GM19324 (cell line): ENCODE data around the gene PPP6R2.

Experiments used
- ATAC-seq: cut with Tn5 transposase; IDR thresholded peaks from one replicate; pipeline ENCODE4 v1.9.1; 2021; ENCODE audit warnings: mild to moderate bottlenecking, moderate library complexity; ENCODE audit not compliant: unreplicated experiment, low FRiP score

The PPP6R2 gene

DNA sequence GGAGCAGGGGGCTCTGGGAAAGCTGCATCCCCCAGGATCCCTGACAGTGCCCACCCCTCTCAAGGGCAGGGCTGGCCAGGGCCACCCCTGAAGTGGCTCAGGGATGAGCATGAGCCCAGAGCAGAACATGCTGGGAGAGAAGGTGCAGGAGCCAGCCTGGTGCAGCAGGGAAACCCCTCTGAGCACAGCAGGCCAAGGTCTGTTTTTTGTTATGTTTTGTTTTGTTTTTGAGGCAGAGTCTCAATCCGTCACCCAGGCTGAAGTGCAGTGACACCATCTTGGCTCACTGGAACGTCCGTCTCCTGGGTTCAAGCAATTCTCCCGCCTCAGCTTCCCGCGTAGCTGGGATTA is 132.5 kb downstream of the PPP6R2 start:
- ATAC-seq = no peak

DNA sequence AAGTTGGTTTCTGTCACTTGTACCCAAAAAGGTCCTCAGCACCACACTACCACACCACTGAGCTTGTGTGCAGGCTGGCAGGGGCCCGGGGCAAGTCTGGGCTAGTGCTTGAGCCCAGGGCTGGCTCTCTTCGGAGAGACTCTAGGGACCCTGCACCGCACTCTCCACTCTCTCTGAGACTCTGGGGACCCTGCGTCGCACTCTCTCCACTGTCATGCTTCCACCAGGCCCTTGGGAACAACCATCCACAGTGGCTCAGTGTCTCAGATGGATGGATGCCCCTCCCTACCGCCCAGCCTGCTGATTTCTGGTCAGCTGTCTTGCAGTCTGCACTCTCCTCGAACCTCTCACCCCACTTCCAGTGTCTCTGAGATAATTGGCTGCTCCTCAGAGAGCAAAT is 133.7 kb downstream of the PPP6R2 start:
- no peak for ATAC-seq

DNA sequence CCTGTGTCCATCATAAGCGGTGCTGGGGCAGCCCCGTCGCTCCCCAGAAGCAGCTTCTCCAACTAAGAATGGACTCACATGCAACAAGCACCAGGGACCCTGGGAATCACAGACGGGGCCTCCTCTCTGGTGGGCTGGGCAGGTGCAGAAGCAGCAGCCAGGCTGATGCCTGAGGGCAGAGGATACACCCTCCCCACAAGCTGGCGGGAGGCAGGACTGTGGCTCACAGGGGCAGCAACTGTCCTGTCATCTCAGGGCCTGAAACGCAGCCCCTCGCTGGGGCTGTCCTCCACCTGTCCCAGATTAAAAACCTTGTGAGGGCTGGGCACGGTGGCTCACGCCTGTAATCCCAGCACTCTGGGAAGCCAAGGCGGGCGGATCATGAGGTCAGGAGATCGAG is 134.8 kb downstream of the PPP6R2 start:
- ATAC-seq = no peak

DNA sequence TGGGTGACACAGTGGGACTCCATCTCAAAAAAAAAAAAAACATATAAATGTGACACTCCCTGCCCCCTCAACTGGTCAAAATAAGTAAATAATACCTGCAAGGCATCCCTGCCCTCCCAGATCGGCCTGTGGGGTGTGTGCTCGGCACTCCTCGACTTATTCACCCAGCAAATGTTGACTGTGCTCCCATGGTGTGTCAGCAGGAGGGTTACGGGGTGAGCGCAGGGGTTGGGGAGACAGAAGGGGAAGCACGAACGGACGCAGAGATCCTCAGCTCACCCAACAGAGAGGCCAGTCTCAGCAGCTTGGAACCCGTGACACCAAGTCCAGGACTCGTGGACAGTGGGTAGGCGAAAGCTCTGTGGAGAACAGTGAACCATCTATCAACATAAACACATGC is 136.6 kb downstream of the PPP6R2 start:
- ATAC-seq = no peak

DNA sequence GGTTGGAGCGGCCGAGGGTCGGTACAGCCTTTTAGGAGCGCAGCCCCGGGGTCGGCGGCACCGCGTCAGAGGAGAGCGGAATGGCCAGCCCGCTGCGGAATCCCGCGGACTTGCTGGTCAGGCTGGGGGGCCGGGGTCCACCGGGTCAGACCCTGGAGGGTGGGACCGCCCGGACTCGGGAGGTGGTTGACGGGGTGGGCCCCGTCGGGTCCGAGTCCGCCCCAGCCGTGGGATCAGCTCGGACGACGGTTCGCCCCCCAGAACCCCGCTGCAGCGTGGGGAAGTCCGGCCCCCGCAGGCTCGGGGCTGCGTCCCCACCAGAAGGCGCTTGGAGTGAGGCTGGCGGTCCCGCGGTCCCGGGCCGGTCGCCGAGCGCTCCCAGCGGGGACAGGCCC is 137.9 kb downstream of the PPP6R2 start:
- no peak for ATAC-seq

DNA sequence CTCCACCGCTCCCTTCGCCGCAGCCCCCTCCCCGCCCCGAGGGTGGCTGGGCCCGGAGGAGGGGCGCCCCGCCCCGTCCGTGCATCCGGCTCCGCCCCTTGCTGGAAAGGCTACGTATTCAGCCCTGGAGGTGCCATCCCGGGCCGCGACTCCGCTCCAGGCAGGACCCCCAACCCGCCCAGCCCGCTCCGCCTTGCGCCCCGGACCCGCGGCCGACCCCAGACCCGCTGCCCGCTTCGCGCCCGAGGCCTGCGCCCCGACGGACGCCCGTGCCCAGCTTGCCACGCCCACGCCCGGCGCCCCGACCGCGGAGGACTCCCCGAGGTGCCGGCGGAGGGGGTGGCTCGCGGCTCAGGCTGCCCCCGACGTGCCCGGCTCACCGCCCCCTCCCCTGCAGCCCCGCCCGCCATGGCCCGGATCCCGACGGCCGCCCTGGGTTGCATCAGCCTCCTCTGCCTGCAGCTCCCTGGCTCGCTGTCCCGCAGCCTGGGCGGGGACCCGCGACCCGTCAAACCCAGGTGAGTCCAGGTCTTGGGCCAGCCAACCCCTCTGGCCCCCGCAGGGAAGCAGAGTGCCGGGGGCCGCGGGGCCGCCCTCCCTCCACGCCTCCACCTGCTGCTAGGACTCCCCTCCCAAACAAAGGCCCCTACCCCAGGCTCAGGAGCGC is 138.4 kb downstream of the PPP6R2 start, which contains the start of gene ADM2:
TSS of gene ADM2 (plus strand) at position 104 of the 667 bp plus-strand sequence. CDS start at position 409, 305 bp downstream.
- ATAC-seq = no peak

DNA sequence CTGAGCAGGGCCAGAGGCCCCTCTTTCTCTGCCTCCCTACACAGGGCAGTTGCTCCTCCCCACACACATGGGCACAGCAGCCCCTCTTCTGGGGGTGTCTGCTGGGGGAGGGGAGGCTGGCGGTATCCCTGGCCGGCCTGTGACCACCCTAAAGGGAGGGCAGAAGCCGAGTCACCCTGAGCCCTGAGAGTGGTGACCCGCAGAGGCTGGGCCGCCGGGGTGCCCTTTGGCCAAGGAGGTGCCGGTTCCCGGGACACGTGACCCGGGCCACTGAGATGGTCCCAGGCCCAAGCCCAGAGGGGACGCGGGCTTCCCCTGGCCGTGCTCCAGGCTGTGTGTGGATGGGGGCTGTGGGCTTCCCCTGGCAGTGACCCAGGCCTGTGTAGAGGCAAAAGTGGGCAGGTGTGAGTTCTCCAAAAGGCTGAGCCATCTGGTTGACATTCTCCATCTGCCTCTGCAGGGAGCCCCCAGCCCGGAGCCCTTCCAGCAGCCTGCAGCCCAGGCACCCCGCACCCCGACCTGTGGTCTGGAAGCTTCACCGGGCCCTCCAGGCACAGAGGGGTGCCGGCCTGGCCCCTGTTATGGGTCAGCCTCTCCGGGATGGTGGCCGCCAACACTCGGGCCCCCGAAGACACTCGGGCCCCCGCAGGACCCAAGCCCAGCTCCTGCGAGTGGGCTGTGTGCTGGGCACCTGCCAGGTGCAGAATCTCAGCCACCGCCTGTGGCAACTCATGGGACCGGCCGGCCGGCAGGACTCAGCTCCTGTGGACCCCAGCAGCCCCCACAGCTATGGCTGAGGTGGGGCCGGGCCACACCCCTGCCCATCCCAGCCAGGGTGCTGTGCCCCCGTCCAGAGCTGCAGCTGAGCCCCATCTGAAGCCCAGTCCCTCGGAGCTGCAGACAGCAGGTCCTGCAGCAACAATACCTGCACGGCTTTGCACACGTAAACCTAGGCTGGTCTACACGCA is 139.3 kb downstream of the PPP6R2 start:
- ATAC-seq = no peak

DNA sequence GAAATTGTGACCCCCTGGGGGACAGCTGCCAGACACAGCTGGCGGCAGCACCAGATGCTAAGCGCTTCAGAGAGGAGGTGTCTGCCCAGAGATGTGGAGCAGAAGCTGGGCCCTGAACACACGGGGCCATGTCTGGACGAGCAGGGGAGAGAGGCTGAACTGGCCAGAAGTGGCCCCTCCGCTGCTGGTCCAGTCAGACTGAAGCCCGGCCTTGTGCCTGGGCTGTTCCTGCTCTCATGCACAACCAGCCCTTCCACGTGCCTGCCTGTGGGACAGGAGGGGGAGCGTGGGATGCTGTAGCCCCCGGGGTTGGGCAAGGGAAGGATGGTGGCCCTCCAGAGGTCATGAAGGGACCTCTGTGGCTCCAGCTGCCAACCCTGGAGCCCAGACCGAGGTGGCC is 140.0 kb downstream of the PPP6R2 start:
- ATAC-seq = no peak

DNA sequence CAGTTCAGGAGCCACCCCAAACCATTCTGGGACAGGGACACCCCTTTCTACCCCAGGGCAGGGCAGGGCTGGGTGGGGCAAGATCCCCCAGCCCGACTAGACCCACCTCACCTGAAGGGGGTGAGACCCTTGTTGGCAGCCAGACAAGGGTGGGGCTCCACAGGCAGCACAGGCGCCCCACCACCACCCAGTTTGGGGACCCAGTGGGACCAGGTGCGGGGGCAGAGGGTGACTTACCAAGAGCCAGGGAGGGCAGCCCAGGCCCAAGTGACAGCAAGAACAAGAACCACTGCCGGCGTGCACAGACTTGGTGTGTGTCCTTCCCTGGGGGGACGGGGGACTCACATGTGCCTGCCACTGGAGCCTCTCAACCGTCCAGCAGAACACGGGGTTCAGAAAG is 140.4 kb downstream of the PPP6R2 start:
- no peak for ATAC-seq

DNA sequence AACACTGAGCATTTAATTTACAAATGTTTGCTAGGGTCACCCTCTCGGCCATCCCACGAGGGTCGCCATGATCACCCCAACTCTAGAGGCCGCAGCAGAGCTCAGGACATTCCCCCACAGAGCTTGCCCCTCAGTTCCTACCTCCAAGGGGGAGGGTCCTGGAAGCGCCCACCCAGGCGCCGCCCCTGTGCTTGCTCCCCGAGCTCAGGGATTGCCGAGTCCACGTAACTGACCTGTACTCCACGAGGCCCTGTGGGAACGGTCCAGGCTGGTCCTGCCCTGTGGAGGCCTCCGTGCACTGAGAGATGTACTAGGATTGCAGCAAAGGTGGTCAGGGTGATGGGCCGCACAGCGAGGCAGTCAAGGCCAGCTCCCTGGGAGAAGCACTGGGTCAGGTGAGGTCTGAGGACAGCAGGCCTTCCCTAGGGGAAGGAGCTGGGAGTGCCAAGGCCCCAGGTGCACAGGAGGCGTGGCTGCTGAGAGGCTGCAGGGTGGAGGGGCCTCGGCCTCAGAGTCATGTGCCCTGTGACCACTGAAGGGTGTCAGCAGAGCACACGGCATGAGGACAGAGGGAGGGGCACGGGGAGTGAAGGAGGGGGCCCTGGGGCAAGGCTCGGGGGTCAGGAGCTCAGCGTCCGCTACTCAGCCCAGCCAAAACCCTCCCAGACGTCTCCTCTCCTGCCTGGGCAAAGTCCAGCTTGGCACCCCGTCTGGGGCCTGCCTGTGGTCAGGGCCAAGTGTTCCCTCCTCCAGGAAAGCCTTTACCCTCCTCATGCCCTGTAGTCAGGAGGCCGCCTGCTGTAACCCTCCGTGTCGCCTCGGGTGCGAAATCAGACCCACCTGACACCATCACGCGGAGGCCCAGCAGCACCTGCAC is 141.1 kb downstream of the PPP6R2 start:
- ATAC-seq = no peak

DNA sequence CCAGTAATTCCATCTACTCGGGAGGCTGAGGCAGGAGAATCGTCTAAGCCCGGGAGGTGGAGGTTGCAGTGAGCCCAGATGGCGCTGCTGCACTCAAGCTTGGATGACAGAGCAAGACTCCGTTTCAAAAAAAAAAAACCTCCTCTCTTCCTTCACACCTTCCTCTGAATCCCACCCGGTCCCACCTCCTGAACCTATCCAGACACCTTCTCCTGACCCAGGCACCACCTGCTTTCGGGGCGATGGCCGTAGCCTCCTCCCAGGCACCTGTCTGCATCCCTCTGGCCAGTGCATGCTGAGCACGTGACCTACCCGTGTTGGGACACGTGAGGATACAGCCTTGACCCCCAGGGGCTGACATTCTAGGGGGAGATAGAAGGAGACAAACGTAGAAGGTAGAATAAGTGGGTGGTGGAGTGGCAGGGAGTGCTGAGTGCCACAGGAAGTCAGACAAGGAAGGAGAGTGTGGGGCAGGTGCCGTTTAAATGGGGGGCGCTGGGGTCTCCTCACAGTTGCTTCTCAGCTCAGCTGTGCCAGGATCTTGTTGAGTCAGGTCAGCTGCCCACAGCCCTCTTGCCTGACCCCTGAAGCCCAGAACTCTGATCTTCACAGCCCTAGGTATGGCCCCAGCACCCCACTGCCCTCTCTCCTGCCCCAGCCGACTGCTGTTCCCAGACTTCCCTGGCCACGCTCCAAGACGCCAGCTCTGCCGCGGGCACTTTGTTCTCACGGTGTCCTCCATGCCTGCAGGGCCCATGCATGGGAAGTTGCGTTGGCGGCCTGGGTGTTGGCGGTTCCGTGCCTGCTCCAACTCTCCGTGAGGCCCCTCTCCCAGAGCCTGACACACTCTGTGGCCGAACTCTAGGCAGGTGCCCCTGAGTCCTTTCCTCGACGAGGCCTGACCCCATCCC is 142.3 kb downstream of the PPP6R2 start:
- ATAC-seq = no peak

DNA sequence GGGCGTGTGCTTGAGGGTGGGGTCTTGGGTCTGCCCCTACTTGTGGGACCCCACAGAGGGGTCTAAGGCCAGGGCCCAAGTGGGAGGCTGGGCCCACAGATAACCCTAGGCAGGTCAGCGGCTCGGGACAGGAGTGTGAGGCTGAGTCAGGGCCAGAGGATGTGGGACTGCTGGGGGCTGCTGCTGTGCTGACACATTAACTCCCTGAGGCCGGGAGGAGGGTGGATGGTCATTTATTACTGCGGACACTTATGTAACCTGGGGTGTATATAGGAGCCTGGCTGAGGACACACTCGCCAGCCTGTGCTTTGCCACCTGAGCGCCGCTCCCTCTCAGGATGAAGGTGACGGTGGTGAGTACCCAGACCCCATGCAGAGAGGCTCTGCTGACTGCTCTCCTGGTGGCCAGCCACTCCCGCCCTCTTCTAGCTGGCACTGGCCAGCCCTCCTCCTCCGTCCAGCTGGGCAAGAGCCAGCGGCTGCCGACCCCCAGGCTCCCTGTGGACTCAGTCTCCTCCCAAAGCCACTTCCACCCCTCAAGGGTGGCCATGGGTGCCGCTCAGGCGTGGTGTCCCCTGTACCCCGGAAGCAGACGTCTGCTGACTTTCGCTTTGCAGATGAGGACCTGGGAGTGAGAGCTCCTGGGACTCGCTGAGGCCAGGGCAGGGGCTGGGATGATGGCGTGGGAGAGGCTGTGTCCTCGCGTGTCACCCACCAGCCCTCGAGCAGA is 143.6 kb downstream of the PPP6R2 start, which contains the start of gene MIOX:
TSS of gene MIOX (plus strand) at position 299 of the 729 bp plus-strand sequence. CDS start at position 338, 39 bp downstream.
- ATAC-seq = no peak

DNA sequence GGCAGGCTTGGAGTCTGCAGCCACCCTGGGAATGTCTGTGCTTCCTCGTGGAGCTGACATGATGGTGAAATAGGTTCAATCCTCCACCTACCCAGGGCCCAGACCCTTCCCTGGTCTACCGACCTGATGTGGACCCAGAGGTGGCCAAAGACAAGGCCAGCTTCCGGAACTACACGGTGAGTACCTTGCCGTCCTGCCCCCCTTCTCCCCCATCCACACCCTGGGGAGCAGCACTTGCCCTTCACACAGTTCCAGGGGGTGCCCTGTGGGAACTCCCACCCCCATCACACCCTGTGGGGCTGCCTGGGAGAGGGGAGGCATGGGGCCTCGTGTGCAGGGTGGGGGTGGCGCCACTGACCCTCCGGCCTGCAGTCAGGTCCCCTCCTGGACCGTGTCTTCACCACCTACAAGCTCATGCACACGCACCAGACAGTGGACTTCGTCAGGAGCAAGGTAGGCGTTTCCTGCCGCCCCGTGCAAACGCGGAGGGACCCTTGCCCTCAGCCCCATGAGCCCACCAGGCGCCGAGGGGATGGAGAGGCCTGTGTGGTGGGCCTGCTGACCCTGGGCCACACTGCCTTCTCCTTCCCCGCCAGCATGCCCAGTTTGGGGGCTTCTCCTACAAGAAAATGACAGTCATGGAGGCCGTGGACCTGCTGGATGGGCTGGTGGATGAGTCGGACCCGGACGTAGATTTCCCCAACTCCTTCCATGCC is 144.3 kb downstream of the PPP6R2 start:
- ATAC-seq = no peak

DNA sequence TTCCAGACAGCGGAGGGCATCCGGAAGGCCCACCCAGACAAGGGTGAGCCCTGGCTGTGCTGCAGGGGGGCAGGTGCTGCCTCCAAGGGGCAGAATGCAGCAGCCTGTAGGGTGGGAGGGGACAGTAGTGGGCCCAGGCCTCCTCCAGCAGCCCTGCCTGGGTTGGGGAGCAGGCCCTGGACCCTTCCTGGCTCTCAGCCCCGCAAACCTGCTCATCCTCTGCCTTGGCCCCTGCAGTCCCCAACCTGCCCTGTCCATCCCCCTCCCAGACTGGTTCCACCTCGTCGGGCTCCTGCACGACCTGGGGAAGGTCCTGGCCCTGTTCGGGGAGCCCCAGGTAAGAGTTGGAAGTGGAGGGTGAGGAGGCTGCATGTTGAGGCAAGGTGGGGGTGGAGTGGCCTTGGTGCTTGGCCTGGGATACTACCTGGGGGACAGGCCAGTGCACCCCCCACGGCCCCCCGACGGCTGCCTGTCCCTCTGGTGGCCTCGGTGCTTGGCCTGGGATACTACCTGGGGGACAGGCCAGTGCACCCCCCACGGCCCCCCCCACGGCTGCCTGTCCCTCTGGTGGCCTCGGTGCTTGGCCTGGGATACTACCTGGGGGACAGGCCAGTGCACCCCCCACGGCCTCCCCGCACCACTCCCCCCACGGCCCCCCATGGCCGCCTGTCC is 145.0 kb downstream of the PPP6R2 start:
- no peak for ATAC-seq

DNA sequence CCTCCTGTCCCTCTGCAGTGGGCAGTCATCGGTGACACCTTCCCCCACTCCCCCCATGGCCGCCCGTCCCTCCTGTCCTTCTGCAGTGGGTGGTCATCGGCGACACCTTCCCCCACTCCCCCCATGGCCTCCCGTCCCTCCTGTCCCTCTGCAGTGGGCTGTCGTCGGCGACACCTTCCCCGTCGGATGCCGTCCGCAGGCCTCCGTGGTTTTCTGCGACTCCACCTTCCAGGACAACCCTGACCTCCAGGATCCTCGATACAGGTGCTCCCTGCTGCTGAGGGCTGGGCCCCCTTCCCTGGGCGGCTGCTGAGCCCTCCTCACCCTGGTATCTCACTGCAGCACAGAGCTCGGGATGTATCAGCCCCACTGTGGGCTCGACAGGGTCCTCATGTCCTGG is 145.8 kb downstream of the PPP6R2 start:
- ATAC-seq = no peak

DNA sequence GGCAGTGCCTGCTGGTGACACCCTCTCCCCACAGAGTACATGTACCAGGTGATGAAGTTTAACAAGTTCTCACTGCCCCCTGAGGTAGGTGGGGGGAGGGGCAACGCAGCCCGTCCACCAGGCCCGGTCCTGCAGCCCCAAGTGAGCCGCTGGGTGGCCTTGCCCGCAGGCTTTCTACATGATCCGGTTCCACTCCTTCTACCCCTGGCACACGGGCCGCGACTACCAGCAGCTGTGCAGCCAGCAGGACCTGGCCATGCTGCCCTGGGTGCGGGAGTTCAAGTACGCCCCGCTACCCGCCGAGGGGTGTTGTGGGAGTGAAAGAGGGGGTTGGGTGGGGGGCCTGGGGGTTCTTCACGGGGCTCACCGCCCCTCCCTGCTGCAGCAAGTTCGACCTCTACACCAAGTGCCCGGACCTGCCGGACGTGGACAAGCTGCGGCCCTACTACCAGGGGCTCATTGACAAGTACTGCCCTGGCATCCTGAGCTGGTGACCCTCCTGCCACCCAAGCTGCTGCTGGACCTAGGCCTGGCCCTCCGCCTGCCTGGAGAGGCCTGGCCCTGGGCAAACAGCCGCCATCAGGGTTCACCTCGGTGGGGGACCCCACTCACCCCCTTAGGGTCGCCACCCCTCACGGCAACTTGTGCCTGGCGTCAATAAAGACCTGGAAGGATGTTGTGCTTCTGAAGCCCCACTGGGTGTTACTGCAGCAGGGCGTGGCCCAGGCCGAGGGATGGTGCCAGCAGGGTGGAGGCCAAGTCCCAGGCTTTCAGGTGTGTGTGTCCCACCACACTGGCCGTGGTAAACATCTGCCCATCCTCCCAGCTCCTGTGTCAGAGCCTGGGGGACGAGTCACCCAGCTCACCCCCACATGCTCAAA is 146.5 kb downstream of the PPP6R2 start:
- no peak for ATAC-seq
